ENCODE results near the gene SUPT4H1.

The SUPT4H1 gene

DNA sequence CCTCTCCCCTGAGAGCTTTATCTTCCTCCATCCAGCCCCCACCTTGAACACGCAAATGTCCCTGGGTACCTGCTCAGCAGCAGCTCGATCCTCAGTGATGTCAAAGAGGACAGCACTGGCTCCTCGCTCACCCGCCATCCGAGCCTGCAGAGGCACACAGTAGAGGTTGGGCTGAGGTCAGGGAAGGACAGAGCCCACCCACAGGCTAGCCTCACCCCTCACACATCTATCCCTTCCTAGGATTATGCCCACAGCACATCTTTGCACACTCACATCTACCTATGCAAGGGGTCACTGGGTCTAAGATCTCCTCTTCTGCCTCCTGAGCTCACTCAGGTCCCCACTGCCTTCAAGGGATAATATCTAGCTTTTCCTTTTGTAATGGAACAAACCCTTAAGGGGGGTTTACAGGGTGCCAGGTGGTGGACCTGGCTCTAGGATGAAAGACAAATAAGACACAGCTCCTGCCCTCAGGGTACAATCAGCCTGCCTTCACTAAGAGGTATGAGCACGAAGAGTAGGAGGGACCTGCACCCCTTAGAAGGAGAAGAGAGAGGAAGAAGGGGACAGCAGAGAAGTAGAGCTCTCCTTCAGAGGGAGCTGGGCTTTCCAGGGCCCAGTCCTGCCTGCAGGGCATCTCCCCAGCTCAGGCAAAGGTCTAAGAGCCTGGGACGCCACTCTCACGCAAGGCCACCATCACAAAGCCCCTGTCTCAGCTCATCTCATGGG is 11.6 kb upstream of the SUPT4H1 start:
- no peak for DNase-seq (ENCODE audit: low read depth in 2 of 2)
- TF ChIP-seq, protein P1, sequence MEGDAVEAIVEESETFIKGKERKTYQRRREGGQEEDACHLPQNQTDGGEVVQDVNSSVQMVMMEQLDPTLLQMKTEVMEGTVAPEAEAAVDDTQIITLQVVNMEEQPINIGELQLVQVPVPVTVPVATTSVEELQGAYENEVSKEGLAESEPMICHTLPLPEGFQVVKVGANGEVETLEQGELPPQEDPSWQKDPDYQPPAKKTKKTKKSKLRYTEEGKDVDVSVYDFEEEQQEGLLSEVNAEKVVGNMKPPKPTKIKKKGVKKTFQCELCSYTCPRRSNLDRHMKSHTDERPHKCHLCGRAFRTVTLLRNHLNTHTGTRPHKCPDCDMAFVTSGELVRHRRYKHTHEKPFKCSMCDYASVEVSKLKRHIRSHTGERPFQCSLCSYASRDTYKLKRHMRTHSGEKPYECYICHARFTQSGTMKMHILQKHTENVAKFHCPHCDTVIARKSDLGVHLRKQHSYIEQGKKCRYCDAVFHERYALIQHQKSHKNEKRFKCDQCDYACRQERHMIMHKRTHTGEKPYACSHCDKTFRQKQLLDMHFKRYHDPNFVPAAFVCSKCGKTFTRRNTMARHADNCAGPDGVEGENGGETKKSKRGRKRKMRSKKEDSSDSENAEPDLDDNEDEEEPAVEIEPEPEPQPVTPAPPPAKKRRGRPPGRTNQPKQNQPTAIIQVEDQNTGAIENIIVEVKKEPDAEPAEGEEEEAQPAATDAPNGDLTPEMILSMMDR (IDR thresholded peaks at IDR 0.05; ENCODE audit: low read depth, low read length), result no peak
- H3K4me3 ChIP-seq (replicated peaks in 1 of 2; ENCODE audit: low read depth in 2 of 2, low read length in 2 of 2), result no peak overlapping the region

DNA sequence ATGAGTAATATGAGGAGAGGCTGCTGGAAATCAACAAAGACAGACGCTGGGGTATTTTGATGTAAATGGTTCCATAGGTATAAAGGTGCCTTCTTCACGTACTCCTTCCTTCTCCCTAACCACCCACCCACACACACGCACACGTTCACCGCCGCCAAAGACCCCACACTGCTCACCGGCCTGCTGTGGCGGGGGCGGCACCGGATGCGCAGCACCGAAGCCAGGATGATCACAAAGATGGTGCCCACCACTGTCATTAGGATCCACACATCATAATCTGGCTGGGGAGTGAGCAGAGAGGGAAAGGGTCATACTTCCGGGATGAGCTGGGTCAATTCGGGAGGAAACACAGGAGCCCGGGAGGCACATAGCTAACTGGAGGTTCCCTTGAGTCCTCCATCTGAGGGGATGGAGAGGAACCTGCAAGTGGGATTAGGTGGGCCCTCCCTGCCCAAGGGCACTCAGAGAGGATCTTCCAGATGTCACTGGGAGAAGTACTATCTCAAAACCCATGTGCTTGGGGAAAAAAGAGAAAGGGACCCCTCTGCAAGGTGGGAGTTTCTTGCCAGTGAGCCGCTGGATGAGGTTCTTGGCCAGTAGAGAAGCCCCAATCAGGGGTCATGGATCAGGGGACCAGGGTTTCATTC is 10.5 kb upstream of the SUPT4H1 start:
- DNase-seq (ENCODE audit: low read depth in 2 of 2), result no peak
- H3K4me3 ChIP-seq (replicated peaks in 1 of 2; ENCODE audit: low read depth in 2 of 2, low read length in 2 of 2), result no peak overlapping the region
- TF ChIP-seq, protein P1 (IDR thresholded peaks at IDR 0.05; ENCODE audit: low read depth, low read length), result no peak

DNA sequence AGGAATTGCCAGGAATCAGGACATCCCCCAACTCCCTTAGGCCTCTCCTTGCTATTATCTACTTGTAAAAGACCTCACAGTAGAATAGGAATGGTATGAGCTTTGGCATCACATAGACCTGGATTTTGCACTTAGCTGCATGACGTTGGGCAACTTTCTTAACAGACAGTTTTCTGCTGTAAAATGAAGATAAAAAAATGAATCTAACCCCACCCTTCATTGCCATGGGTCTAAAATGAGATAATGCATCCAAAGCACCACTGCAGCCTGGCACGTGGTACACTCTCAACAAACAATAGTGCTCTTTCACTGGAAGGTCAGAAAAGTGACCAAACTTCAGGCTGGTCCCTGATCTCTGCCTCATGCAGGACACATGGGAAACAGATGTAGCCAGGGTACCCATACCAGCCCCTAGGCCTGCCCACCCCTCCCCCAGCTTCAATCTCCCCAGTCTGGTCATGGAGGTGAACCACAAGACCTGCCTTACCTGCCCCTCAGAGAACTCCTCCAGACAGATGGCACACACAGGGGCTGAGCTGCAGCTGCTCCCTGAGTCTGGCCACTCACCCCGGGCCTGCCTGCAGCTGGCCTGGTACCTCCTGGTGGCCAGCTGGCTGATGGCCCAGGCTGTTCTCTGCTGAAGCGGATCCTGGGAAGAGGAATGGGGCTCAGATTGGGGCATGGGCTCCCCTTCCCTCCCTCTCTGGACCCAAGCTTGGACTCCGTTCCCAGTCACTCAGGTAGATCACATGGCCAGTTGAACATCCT is 8.5 kb upstream of the SUPT4H1 start:
- no peak overlapping the region for H3K4me3 ChIP-seq (replicated peaks in 1 of 2; ENCODE audit: low read depth in 2 of 2, low read length in 2 of 2)
- DNase-seq (ENCODE audit: low read depth in 2 of 2), result no peak
- TF ChIP-seq, protein P1 (IDR thresholded peaks at IDR 0.05; ENCODE audit: low read depth, low read length), result no peak

GRCh38 chr17:58358408-58359172 is 6.6 kb upstream of the SUPT4H1 start:
- DNase-seq (ENCODE audit: low read depth in 2 of 2), result no peak
- TF ChIP-seq, protein P1 (IDR thresholded peaks at IDR 0.05; ENCODE audit: low read depth, low read length), result no peak
- H3K4me3 ChIP-seq (replicated peaks in 1 of 2; ENCODE audit: low read depth in 2 of 2, low read length in 2 of 2), result no peak overlapping the region

GRCh38 chr17:58357312-58358297 is 5.6 kb upstream of the SUPT4H1 start:
- H3K4me3 ChIP-seq (replicated peaks in 1 of 2; ENCODE audit: low read depth in 2 of 2, low read length in 2 of 2), result no peak overlapping the region
- no peak for DNase-seq (ENCODE audit: low read depth in 2 of 2)

More at GRCh38 chr17:58357312-58358297, 5.6 kb upstream of the SUPT4H1 start:
- TF ChIP-seq, protein P1 (IDR thresholded peaks at IDR 0.05; ENCODE audit: low read depth, low read length), result no peak
